AG09319 (cell line): Measurements from ENCODE around the gene MIGA1.

ENCODE experiments used
- DNase-seq: peaks from one replicate; pipeline ENCODE4 v3.0.0-alpha.2; 2010; ENCODE audit warnings: low read depth; ENCODE audit errors: extremely low read depth
- CTCF ChIP-seq: IDR thresholded peaks from 2 replicates; pipeline ENCODE4 v1.5.1; 2011; ENCODE audit warnings: low read depth, mild to moderate bottlenecking, inconsistent platforms, low read length, moderate library complexity

MIGA1 gene

GRCh38 chr1:77925956-77926355 lies 146.5 kb downstream of the MIGA1 start:
- no peak for DNase-seq
- no peak for TF ChIP-seq CTCF

GRCh38 chr1:77926561-77927357 lies 147.3 kb downstream of the MIGA1 start:
- no peak for TF ChIP-seq CTCF
- no peak for DNase-seq

- no peak for TF ChIP-seq CTCF
- no peak for DNase-seq
Observed at GRCh38 chr1:77927414-77927813, 148.0 kb downstream of the MIGA1 start.
